ENCODE data around the gene LOXHD1.

DNA sequence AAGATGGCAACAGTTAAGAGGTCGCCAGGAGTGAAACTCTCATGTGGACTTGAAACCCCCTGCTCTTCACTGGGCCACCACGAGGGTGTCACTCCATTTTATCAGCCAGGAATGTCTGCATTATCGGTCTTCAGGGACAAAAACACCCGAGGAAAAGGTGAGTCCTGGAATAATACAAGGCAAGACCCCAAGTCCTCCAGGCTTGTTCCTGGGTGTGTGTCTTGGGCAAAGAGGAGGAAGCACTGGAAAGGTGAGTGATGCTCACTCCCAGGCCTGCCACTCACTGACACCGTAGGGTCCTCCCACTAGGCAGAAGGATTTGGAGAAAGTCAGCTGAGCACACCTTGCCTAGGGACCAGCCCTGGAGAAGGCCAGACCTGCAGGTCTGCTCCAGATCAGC lies 86.9 kb downstream of the LOXHD1 start:
- no peak for TF ChIP-seq RAD21 (IDR thresholded peaks at IDR 0.05; ENCODE audit: low read length)
- no peak for TF ChIP-seq CTCF (conservative IDR thresholded peaks at IDR 0.05; ENCODE audit: low read depth, low read length)
- TF ChIP-seq RCOR1 (IDR thresholded peaks at IDR 0.05; ENCODE audit: insufficient replicate concordance, low read length): no peak
- TF ChIP-seq POLR2A (IDR thresholded peaks at IDR 0.05; ENCODE audit: low read depth, low read length): no peak
- TF ChIP-seq MXI1 (IDR thresholded peaks at IDR 0.05; ENCODE audit: borderline replicate concordance, low read depth, low read length): no peak
- no peak for TF ChIP-seq BHLHE40 (IDR thresholded peaks at IDR 0.05; ENCODE audit: low read depth, low read length)
- TF ChIP-seq CEBPB (IDR thresholded peaks at IDR 0.05; ENCODE audit: low read depth, low read length): no peak
- TF ChIP-seq NFE2L2 (IDR thresholded peaks at IDR 0.05; ENCODE audit: low read depth, low read length): no peak
- TF ChIP-seq SMC3 (IDR thresholded peaks at IDR 0.05; ENCODE audit: low read depth, low read length): no peak
- TF ChIP-seq MAFK (IDR thresholded peaks at IDR 0.05; ENCODE audit: low read depth, low read length): no peak
- no peak for TF ChIP-seq FOS (IDR thresholded peaks at IDR 0.05; ENCODE audit: low read depth, low read length)
- no peak for TF ChIP-seq CHD1 (IDR thresholded peaks at IDR 0.05; ENCODE audit: low read depth, low read length)
